ENCODE measurements around the gene ALDH18A1. TPM values are rescaled to one million over a fixed set of nuclear protein-coding genes. Genes with fewer than 3 reads are reported as not detected.

ALDH18A1 gene
- total RNA-seq, 4 donors from 2014 or later = 23.5 to 35.2 (median 28.8) TPM

GRCh38 chr10:95573964-95574604 lies 82.4 kb downstream of the ALDH18A1 start:
- TF ChIP-seq, protein P1, sequence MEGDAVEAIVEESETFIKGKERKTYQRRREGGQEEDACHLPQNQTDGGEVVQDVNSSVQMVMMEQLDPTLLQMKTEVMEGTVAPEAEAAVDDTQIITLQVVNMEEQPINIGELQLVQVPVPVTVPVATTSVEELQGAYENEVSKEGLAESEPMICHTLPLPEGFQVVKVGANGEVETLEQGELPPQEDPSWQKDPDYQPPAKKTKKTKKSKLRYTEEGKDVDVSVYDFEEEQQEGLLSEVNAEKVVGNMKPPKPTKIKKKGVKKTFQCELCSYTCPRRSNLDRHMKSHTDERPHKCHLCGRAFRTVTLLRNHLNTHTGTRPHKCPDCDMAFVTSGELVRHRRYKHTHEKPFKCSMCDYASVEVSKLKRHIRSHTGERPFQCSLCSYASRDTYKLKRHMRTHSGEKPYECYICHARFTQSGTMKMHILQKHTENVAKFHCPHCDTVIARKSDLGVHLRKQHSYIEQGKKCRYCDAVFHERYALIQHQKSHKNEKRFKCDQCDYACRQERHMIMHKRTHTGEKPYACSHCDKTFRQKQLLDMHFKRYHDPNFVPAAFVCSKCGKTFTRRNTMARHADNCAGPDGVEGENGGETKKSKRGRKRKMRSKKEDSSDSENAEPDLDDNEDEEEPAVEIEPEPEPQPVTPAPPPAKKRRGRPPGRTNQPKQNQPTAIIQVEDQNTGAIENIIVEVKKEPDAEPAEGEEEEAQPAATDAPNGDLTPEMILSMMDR (IDR thresholded peaks at IDR 0.05) = no peak
- ATAC-seq (ENCODE audit: low FRiP score) (no peak), DNase-seq (ENCODE audit: low spot score) (no peak)

- ATAC-seq (ENCODE audit: low FRiP score) (no peak), DNase-seq (ENCODE audit: low spot score) (no peak)
- TF ChIP-seq, protein P1 (IDR thresholded peaks at IDR 0.05) = no peak
These were observed 83.0 kb downstream of the ALDH18A1 start for GRCh38 chr10:95573527-95573926.

DNA sequence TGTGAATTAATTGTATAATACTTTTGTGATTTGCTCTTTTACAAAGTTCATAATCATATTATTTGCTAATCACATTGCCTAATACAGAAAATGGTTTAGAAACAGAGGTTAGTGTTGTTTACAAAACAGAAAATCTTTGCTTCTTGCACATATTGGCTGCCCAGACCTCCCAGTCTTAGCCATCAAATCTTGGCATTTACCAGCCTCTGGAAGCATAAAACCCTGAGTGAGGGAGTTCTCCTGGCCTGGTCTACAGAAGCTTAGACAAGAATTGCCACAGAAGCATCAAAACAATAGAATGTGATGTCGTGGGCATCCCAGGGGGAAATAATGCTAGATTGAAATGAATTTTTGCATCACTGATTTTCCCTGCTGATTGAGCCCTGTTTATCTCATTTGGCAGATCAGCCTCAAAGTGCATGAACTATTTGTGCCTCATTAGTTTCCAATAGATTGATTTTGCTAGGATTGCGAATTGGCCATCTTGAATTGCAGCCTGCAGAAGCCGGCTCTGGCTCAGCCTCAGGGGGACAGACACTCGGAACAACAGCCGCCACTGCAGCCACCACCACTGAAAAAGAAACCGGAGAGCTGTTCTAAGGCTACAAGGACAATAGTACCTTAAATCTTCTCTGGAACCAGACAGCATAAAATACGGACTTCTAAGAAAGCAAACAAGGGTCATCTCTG lies 84.2 kb downstream of the ALDH18A1 start:
- DNase-seq (ENCODE audit: low spot score) = no peak
- ATAC-seq (ENCODE audit: low FRiP score) = no peak
- TF ChIP-seq, protein P1 (IDR thresholded peaks at IDR 0.05) = no peak

DNA sequence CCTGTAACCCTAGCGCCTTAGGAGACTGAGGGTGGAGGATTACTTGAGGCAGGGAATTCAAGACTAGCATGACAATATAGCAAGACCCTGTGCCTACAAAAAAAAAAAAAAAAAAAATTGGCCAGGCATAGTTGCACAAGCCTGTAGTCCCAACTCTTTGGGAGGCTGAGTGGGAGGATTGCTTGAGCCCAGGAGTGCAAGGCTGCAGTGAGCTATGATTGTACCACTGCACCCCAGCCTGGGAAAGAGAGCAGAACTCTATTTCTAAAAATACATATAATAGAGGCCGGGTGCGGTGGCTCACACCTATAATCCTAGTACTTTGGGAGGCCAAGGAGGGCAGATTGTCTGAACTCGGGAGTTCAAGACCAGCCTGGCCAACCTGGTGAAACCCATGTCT lies 85.1 kb downstream of the ALDH18A1 start:
- TF ChIP-seq, protein P1 (IDR thresholded peaks at IDR 0.05) = no peak
- DNase-seq (ENCODE audit: low spot score) (no peak), ATAC-seq (ENCODE audit: low FRiP score) (no peak)

GRCh38 chr10:95569368-95569767 lies 87.1 kb downstream of the ALDH18A1 start:
- TF ChIP-seq, protein P1 (IDR thresholded peaks at IDR 0.05) = no peak
- ATAC-seq (ENCODE audit: low FRiP score) (no peak), DNase-seq (ENCODE audit: low spot score) (no peak)

DNA sequence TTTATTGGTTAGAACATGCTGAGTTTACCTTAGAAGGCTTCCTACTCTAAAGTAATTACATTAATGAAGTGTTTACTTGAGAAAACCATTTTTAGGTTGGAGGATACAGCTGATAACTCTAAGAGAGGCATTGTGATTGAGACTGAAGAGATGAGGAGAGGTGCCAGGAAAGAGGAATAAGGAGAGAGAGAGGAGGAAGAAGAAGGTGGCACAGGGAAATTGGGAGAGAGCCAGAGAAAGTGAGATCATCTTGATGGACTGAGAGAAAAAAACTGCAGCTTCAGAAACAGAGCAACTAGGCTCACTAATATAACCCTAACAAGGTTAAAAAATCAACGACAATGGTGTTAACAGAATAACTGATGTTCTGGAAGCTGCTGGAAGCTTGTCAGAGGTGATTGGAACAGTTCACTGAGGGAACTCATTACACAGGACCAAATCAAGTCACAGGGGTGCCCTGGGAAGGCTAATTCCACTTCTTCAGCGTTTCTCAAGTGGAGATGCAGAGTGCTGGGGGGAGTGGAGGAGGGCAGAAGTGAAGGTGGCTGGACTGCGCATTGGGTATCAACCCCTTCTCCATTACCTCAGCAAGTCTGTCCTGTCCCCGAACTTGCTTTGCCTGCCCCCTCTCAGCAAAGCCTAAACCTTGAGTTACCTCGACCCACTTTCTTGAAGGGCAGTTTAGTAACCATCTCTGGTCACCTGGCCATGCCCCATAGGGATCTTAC lies 88.4 kb downstream of the ALDH18A1 start:
- ATAC-seq (ENCODE audit: low FRiP score) (no peak), DNase-seq (ENCODE audit: low spot score) (no peak)
- TF ChIP-seq, protein P1 (IDR thresholded peaks at IDR 0.05) = no peak

Data from omental fat pad (tissue), 4 donors.